OCI-LY3 (cell line): ENCODE data around the gene EPS8.

Experiments
- H2AFZ ChIP-seq: fragments of 200-600, 300-600 bp; shearing (Covaris generic); 2 replicates; pipeline ENCODE4 v1.6.0; 2014; ENCODE audit warnings: antibody characterized with exemption, low read depth, low read length
- H3K27ac ChIP-seq: fragments of 200-600, 300-600 bp; sonication (generic); 2 replicates; pipeline ENCODE4 v1.5.1; 2014; ENCODE audit warnings: mild to moderate bottlenecking, low read length, moderate library complexity, mixed read lengths
- H3K27me3 ChIP-seq: fragments of 200-600, 300-600 bp; sonication (generic); 2 replicates; pipeline ENCODE4 v1.6.1; 2014; ENCODE audit warnings: low read depth, low read length, mixed read lengths
- H3K36me3 ChIP-seq: fragments of 200-600, 300-600 bp; sonication (generic); replicated peaks from 2 replicates; pipeline ENCODE3; 2014; ENCODE audit warnings: low read depth, low read length, mixed read lengths
- H3K4me1 ChIP-seq: fragments of 300-600, 200-600 bp; sonication (generic); 2 replicates; pipeline ENCODE4 v1.6.1; 2014; ENCODE audit warnings: low read length, mixed read lengths
- H3K4me2 ChIP-seq: fragments of 200-600, 300-600 bp; sonication (generic); 2 replicates; pipeline ENCODE4 v1.6.1; 2014; ENCODE audit warnings: low read length, mixed read lengths
- H3K4me3 ChIP-seq: fragments of 300-600, 200-600 bp; sonication (generic); 2 replicates; pipeline ENCODE4 v1.5.1; 2014; ENCODE audit warnings: antibody characterized with exemption, mild to moderate bottlenecking, low read length, moderate library complexity
- H3K79me2 ChIP-seq: fragments of 300-600, 200-600 bp; shearing (Covaris generic); 2 replicates; pipeline ENCODE4 v1.6.1; 2014; ENCODE audit warnings: mild to moderate bottlenecking, low read length, mixed read lengths
- H3K9ac ChIP-seq: fragments of 300-600, 200-600 bp; shearing (Covaris generic); 2 replicates; pipeline ENCODE4 v1.6.0; 2014; ENCODE audit warnings: mild to moderate bottlenecking, low read length, moderate library complexity
- H3K9me3 ChIP-seq: fragments of 200-600, 300-600 bp; shearing (Covaris generic); 2 replicates; pipeline ENCODE4 v1.6.1; 2014; ENCODE audit warnings: low read length, mixed read lengths; ENCODE audit not compliant: insufficient read depth
- H4K20me1 ChIP-seq: fragments of 200-600, 300-600 bp; sonication (generic); 2 replicates; pipeline ENCODE4 v1.6.1; 2016; ENCODE audit warnings: low read length, mixed read lengths; ENCODE audit not compliant: insufficient read depth
- CTCF ChIP-seq: fragments of 200-600, 300-600 bp; sonication (generic); IDR thresholded peaks from 2 replicates; pipeline ENCODE4 v1.5.1; 2014; ENCODE audit warnings: antibody characterized with exemption, low read length, low read depth
- EZH2phosphoT487 ChIP-seq: fragments of 200-600 bp; shearing (Covaris generic); IDR thresholded peaks from 2 replicates; pipeline ENCODE4 v1.6.1; 2018; ENCODE audit warnings: antibody characterized with exemption, mixed run types, low read depth

EPS8 gene

DNA sequence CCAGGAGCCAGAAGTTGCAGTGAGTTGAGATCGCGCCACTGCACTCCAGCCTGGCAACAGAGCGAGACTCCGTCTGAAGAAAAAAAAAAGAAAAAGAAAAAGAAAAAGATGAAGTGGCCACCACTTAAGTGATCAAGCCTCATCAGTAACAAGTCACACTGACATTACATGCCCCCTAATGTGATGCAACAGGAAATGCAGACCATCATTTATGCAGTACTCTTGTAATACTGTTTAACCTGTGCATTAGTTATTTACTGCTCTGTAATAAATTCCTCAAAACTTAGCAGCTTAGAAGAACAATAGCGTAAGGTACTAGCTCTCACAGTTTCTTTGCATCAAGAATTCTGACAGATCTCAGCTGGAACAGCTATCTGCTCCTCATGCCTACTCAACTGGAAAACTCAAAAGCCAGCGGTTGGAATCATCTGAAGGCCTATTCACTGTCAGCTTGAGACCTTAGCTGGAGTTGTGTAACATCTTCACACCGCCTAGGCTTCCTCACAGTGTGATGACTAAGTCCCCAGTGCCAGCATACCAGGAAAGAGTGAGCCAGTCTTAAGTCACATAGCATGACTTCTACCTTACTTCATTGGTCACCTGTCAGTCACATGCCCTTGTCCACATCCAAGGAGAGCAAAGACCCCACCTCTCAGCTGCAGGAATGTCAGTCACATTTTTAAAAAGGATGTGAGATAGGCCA lies 31.5 kb downstream of the EPS8 start:
- no peaks in the 10 kb centered on the region for H3K79me2 ChIP-seq
- no peaks in the 10 kb centered on the region for H3K36me3 ChIP-seq
- H3K4me3 ChIP-seq, result no peak overlapping the region
- H3K4me1 ChIP-seq, result no peaks in the 10 kb centered on the region
- H3K27ac ChIP-seq, result no peak overlapping the region
- H3K4me2 ChIP-seq, result no peak overlapping the region
- no peak overlapping the region for H3K9ac ChIP-seq
- no peak overlapping the region for H2AFZ ChIP-seq
- no peaks in the 10 kb centered on the region for H3K27me3 ChIP-seq
- TF ChIP-seq EZH2phosphoT487, result no peak
- TF ChIP-seq CTCF, result no peak
- no peaks in the 10 kb centered on the region for H3K9me3 ChIP-seq
- no peaks in the 10 kb centered on the region for H4K20me1 ChIP-seq

DNA sequence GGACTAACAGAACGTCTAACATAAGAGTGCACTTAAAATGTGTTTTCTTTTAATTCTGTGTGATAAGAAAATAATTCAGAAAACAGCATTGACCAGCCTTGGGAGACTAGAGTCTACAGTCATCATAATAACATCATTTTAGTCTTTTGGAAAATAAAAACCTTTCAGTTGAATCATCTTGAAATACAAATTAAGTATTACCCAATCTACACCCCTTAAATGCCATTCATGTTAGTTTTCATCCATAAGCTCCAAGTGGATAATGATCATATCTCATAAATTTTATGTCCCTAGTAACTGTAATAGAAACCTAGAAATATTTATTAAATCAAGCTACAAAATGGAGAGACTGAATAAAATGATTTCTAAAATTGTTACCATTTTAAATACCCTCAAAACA lies 32.4 kb downstream of the EPS8 start:
- Histone ChIP-seq H3K9ac (no peak overlapping the region), H4K20me1 (no peaks in the 10 kb centered on the region), H3K79me2 (no peaks in the 10 kb centered on the region), H3K27me3 (no peaks in the 10 kb centered on the region), H2AFZ (no peak overlapping the region), H3K36me3 (no peaks in the 10 kb centered on the region), H3K27ac (no peak overlapping the region), H3K9me3 (no peaks in the 10 kb centered on the region), H3K4me3 (no peak overlapping the region), H3K4me1 (no peaks in the 10 kb centered on the region), H3K4me2 (no peak overlapping the region)
- TF ChIP-seq CTCF (no peak), EZH2phosphoT487 (no peak)

DNA sequence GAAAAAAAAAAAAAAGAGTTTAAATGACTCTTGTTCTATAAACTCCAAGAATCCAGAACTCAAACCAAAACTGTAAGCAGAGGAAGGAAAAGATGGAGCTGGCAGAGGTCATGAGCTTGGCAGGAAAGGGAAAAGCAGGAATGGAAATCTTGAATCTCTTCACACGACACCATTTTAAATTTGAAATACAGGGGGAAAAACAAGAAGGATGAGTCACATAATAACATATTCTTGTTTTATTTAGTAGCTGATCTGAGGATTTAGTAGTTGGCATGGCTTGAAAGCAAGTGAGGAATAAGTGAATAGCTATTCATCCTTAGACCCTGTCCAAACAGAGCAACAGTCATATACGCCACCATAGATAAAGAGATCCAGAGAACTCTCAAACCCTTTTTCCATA lies 35.0 kb downstream of the EPS8 start:
- Histone ChIP-seq H3K9me3 (no peaks in the 10 kb centered on the region), H2AFZ (no peak overlapping the region), H3K36me3 (no peaks in the 10 kb centered on the region), H3K4me3 (no peak overlapping the region), H3K4me1 (no peaks in the 10 kb centered on the region), H3K9ac (no peak overlapping the region), H3K27me3 (no peaks in the 10 kb centered on the region), H3K4me2 (no peak overlapping the region), H3K27ac (no peak overlapping the region), H4K20me1 (no peaks in the 10 kb centered on the region), H3K79me2 (no peaks in the 10 kb centered on the region)
- TF ChIP-seq CTCF (no peak), EZH2phosphoT487 (no peak)

GRCh38 chr12:15752785-15753184 lies 36.4 kb downstream of the EPS8 start:
- no peak overlapping the region for H3K4me2 ChIP-seq
- no peak overlapping the region for H3K27ac ChIP-seq
- no peak overlapping the region for H2AFZ ChIP-seq
- no peaks in the 10 kb centered on the region for H3K27me3 ChIP-seq
- H3K79me2 ChIP-seq, result no peaks in the 10 kb centered on the region
- no peaks in the 10 kb centered on the region for H3K36me3 ChIP-seq
- TF ChIP-seq EZH2phosphoT487 (no peak), CTCF (no peak)
- no peak overlapping the region for H3K9ac ChIP-seq
- H3K9me3 ChIP-seq, result no peaks in the 10 kb centered on the region
- H3K4me3 ChIP-seq, result no peak overlapping the region
- no peaks in the 10 kb centered on the region for H3K4me1 ChIP-seq
- no peaks in the 10 kb centered on the region for H4K20me1 ChIP-seq
